HG03159 (cell line): ENCODE measurements around the gene TAS2R3.
"Not testable (repeated sequence)": the region's sequence is repeated elsewhere in the genome, so short reads cannot be mapped to it uniquely, and the experiment has no call there.

Experiments
- ATAC-seq: cut with Tn5 transposase; IDR thresholded peaks from one replicate; pipeline ENCODE4 v1.9.1; 2021; ENCODE audit warnings: mild to moderate bottlenecking, moderate library complexity; ENCODE audit not compliant: unreplicated experiment

TAS2R3 gene

GRCh38 chr7:141763797-141764196, at the start of gene TAS2R3:
Gene TAS2R3 (plus strand): TSS chr7:141764097. CDS start chr7:141764159, 62 bp downstream.
- ATAC-seq = no peak

- no peak for ATAC-seq
Observed at GRCh38 chr7:141714571-141714970, 49.3 kb upstream of the TAS2R3 start.

GRCh38 chr7:141715018-141715417, 48.9 kb upstream of the TAS2R3 start:
- no peak for ATAC-seq

- no peak for ATAC-seq
Observed at GRCh38 chr7:141715794-141716689, 47.9 kb upstream of the TAS2R3 start.

GRCh38 chr7:141717450-141717849, 46.4 kb upstream of the TAS2R3 start:
- ATAC-seq = no peak

- peak; percentile 61 for ATAC-seq
Observed at GRCh38 chr7:141722529-141722928, 41.4 kb upstream of the TAS2R3 start.

- ATAC-seq = no peak
Observed at GRCh38 chr7:141729020-141729419, 34.9 kb upstream of the TAS2R3 start.

GRCh38 chr7:141731476-141732149, 32.3 kb upstream of the TAS2R3 start:
- ATAC-seq = no peak

GRCh38 chr7:141737118-141737835, 26.6 kb upstream of the TAS2R3 start:
- no peak for ATAC-seq

- peak; percentile 93 for ATAC-seq
Observed at GRCh38 chr7:141737836-141738591, 25.9 kb upstream of the TAS2R3 start, which contains the start of gene SSBP1. Gene SSBP1 (plus strand): TSS chr7:141738358. CDS start chr7:141739167, 809 bp downstream.

- ATAC-seq = no peak
Observed at GRCh38 chr7:141738592-141739013, 25.3 kb upstream of the TAS2R3 start.

- no peak for ATAC-seq
Observed at GRCh38 chr7:141739250-141739649, 24.6 kb upstream of the TAS2R3 start.

GRCh38 chr7:141742229-141742628, 21.7 kb upstream of the TAS2R3 start:
- ATAC-seq = no peak

- no peak for ATAC-seq
Observed at GRCh38 chr7:141744131-141744530, 19.8 kb upstream of the TAS2R3 start.

GRCh38 chr7:141748396-141748795, 15.5 kb upstream of the TAS2R3 start:
- ATAC-seq = no peak

GRCh38 chr7:141751904-141752303, 12.0 kb upstream of the TAS2R3 start:
- not testable (repeated sequence) for ATAC-seq

GRCh38 chr7:141752634-141753033, 11.3 kb upstream of the TAS2R3 start:
- no peak for ATAC-seq

GRCh38 chr7:141754939-141755338, 9.0 kb upstream of the TAS2R3 start:
- ATAC-seq = no peak

- ATAC-seq = not testable (repeated sequence)
Observed at GRCh38 chr7:141770083-141770583, 6.2 kb downstream of the TAS2R3 start.

- no peak for ATAC-seq
Observed at GRCh38 chr7:141776374-141776773, 12.5 kb downstream of the TAS2R3 start, which contains the start of gene TAS2R4. Gene TAS2R4 (plus strand): TSS chr7:141776674. CDS start chr7:141778489, 1,815 bp downstream.
